CD14-positive monocyte (primary cell): ENCODE data around the gene CNTLN. TPM values are rescaled to one million over a fixed set of nuclear protein-coding genes. Genes with fewer than 3 reads are reported as not detected.

ENCODE experiments used
- DNase-seq, 3 donors: peaks; one replicate each; pipeline ENCODE4 v3.0.0-alpha.2; 2011 to 2022
- H2AFZ ChIP-seq: 2 replicates; pipeline ENCODE4 v1.6.0; 2012; ENCODE audit warnings: mild to moderate bottlenecking, low read depth, low read length, inconsistent platforms; ENCODE audit not compliant: insufficient read depth, poor library complexity, severe bottlenecking
- H3K27ac ChIP-seq, 2 donors: 1 replicate in 1 of 2; 2 replicates in 1 of 2; pipeline ENCODE4 v1.5.1; 2012 to 2013; ENCODE audit warnings: low read length in 2 of 2, control low read depth in 1 of 2, inconsistent platforms in 1 of 2, low read depth in 1 of 2, mild to moderate bottlenecking in 1 of 2
- H3K27me3 ChIP-seq, 2 donors: one replicate each; pipeline versions ENCODE4 v1.6.0 to v1.6.1; 2011 to 2013; ENCODE audit warnings: low read length in 2 of 2; ENCODE audit not compliant: control insufficient read depth in 2 of 2, insufficient read depth in 2 of 2
- H3K36me3 ChIP-seq, 2 donors: replicated peaks in 1 of 2; 1 replicate in 1 of 2; 2 replicates in 1 of 2; pipeline versions ENCODE4 v1.5.1 to v1.6.1; 2012 to 2013; ENCODE audit warnings: low read length in 2 of 2, control low read depth in 1 of 2, inconsistent platforms in 1 of 2, mild to moderate bottlenecking in 1 of 2; ENCODE audit not compliant: insufficient read depth in 2 of 2, control insufficient read depth in 1 of 2
- H3K4me1 ChIP-seq, 2 donors: 1 replicate in 1 of 2; 2 replicates in 1 of 2; pipeline versions ENCODE4 v1.5.1 to v1.6.1; 2012 to 2013; ENCODE audit warnings: low read length in 2 of 2, control low read depth in 1 of 2, inconsistent platforms in 1 of 2, mild to moderate bottlenecking in 1 of 2, moderate library complexity in 1 of 2; ENCODE audit not compliant: insufficient read depth in 2 of 2, control insufficient read depth in 1 of 2
- H3K4me2 ChIP-seq: replicated peaks from 2 replicates; pipeline ENCODE3; 2012; ENCODE audit warnings: low read length, moderate library complexity, mild to moderate bottlenecking; ENCODE audit not compliant: poor library complexity, severe bottlenecking; ENCODE audit errors: extremely low read depth
- H3K4me3 ChIP-seq, 3 experiments: fragments of 200-600 bp in 1 of 3; sonication (generic) in 1 of 3; replicated peaks in 1 of 3; 1 replicate in 2 of 3; 2 replicates in 1 of 3; pipeline ENCODE4 v1.5.1; 2011 to 2013; ENCODE audit warnings: low read length in 3 of 3, mild to moderate bottlenecking in 3 of 3, control low read depth in 2 of 3, low read depth in 2 of 3, inconsistent platforms in 1 of 3, moderate library complexity in 1 of 3
- H3K79me2 ChIP-seq: 2 replicates; pipeline ENCODE4 v1.6.0; 2012; ENCODE audit warnings: mild to moderate bottlenecking, control low read depth, inconsistent platforms, low read length, moderate library complexity; ENCODE audit not compliant: insufficient read depth
- H3K9ac ChIP-seq: 2 replicates; pipeline ENCODE4 v1.6.0; 2017; ENCODE audit warnings: low read length, mild to moderate bottlenecking; ENCODE audit not compliant: insufficient read depth, poor library complexity, severe bottlenecking
- H3K9me3 ChIP-seq, 2 donors: replicated peaks in 1 of 2; 1 replicate in 1 of 2; 2 replicates in 1 of 2; pipeline versions ENCODE4 v1.5.1 to v1.6.1; 2012 to 2013; ENCODE audit warnings: low read length in 2 of 2, control low read depth in 1 of 2; ENCODE audit not compliant: control insufficient read depth in 1 of 2, insufficient read depth in 1 of 2
- H4K20me1 ChIP-seq: 2 replicates; pipeline ENCODE4 v1.6.0; 2012; ENCODE audit warnings: mild to moderate bottlenecking, low read length, control low read depth, moderate library complexity; ENCODE audit not compliant: insufficient read depth
- H3K27ac Mint-ChIP-seq, 7 donors: one replicate each; pipeline ENCODE4 v1.8.0; 2020; ENCODE audit warnings: mild to moderate bottlenecking in 7 of 7, mixed read lengths in 7 of 7, moderate library complexity in 6 of 7, inconsistent platforms in 2 of 7
- H3K27me3 Mint-ChIP-seq, 3 donors: one replicate each; pipeline ENCODE4 v1.8.0; 2021 to 2022; ENCODE audit warnings: low read depth in 3 of 3, mild to moderate bottlenecking in 3 of 3, mixed read lengths in 3 of 3, moderate library complexity in 3 of 3, inconsistent platforms in 1 of 3
- H3K36me3 Mint-ChIP-seq, 2 donors: one replicate each; pipeline ENCODE4 v1.8.0; 2020; ENCODE audit warnings: mixed read lengths in 2 of 2, inconsistent platforms in 1 of 2, mild to moderate bottlenecking in 1 of 2
- H3K4me1 Mint-ChIP-seq: one replicate; pipeline ENCODE4 v1.8.0; 2020; ENCODE audit warnings: mild to moderate bottlenecking, mixed read lengths
- H3K4me3 Mint-ChIP-seq, 2 donors: one replicate each; pipeline ENCODE4 v1.8.0; 2020; ENCODE audit warnings: mild to moderate bottlenecking in 2 of 2, mixed read lengths in 2 of 2, moderate library complexity in 1 of 2
- H3K9me3 Mint-ChIP-seq, 7 donors: one replicate each; pipeline ENCODE4 v1.8.0; 2020 to 2022; ENCODE audit warnings: mixed read lengths in 7 of 7, mild to moderate bottlenecking in 6 of 7, moderate library complexity in 6 of 7, inconsistent platforms in 2 of 7
- WGBS: methylation state at CpG from one replicate; pipeline ENCODE4 v1.1.5; 2013; ENCODE audit warnings: missing lambda C conversion rate; ENCODE audit not compliant: insufficient coverage; 5-methylcytosine and 5-hydroxymethylcytosine counted together
- intact Hi-C, 2 donors: fragments of 100-400 bp; cut with micrococcal nuclease; formaldehyde crosslinking; loops; one replicate each; pipeline versions ENCODE4 v1.15.0 to v1.15.1; 2023
- polyA plus RNA-seq, 3 donors: library from polyadenylated mRNA; depleted of rRNA in 1 of 3; unstranded in 2 of 3; stranded (reverse) in 1 of 3; fragments of 300-500 nt in 2 of 3; fragments of >200 nt in 1 of 3; fragmentation: Illumina TruSeq in 2 of 3; gene quantifications; 1 replicate in 2 of 3; 2 replicates in 1 of 3; pipeline ENCODE4 v1.2.3, GENCODE V29; 2012 to 2021
- TF ChIP-seq, protein P1 (sequence below): fragments of 200-600 bp; IDR thresholded peaks from one replicate; pipeline ENCODE4 v1.8.0; 2022; ENCODE audit warnings: antibody characterized with exemption, mild to moderate bottlenecking

The CNTLN gene
- polyA plus RNA-seq, 3 donors, result 2.2 to 5.6 (median 4.0) TPM

DNA sequence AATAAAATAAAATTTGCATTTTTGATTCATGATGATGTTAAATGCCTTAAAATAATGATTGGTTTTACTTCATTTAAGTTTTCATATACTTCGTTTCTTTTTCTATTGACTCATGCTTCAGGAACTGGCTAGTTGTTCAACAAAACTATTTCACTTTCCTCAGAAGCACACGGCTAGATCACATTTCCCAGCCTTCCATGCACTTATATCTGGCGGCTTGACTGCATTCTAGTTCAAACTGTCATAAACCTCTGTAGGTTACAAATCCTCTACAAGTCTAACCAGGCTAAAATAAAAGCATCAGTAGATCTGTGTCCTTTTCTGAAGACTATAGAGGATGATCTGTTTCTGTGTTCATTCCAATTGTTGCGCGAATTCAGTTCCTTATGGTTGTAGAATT, 46.3 kb upstream of the CNTLN start:
- no peak overlapping the region for H3K4me3 Mint-ChIP-seq
- H3K27me3 Mint-ChIP-seq, result peaks cover 2 to 5% (median 4%) of the 10 kb centered on the region in 3 donors
- Histone ChIP-seq H2AFZ (no peak overlapping the region), H3K9me3 (no peaks in the 10 kb centered on the region), H3K9ac (no peak overlapping the region), H3K4me2 (no peak overlapping the region), H3K27ac (no peak overlapping the region), H3K27me3 (no peaks in the 10 kb centered on the region), H3K79me2 (no peaks in the 10 kb centered on the region), H4K20me1 (no peaks in the 10 kb centered on the region), H3K4me3 (no peak overlapping the region), H3K4me1 (no peaks in the 10 kb centered on the region), H3K36me3 (no peaks in the 10 kb centered on the region)
- no peaks in the 10 kb centered on the region for H3K4me1 Mint-ChIP-seq
- 98% methylated on average over 5 of the region's 5 CpGs for WGBS
- TF ChIP-seq, protein P1, sequence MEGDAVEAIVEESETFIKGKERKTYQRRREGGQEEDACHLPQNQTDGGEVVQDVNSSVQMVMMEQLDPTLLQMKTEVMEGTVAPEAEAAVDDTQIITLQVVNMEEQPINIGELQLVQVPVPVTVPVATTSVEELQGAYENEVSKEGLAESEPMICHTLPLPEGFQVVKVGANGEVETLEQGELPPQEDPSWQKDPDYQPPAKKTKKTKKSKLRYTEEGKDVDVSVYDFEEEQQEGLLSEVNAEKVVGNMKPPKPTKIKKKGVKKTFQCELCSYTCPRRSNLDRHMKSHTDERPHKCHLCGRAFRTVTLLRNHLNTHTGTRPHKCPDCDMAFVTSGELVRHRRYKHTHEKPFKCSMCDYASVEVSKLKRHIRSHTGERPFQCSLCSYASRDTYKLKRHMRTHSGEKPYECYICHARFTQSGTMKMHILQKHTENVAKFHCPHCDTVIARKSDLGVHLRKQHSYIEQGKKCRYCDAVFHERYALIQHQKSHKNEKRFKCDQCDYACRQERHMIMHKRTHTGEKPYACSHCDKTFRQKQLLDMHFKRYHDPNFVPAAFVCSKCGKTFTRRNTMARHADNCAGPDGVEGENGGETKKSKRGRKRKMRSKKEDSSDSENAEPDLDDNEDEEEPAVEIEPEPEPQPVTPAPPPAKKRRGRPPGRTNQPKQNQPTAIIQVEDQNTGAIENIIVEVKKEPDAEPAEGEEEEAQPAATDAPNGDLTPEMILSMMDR, result no peak
- intact Hi-C loops, result no loop called here
- no peak overlapping the region for H3K27ac Mint-ChIP-seq
- peaks cover 0 to 6% (median 0%) of the 10 kb centered on the region in 7 donors for H3K9me3 Mint-ChIP-seq
- DNase-seq, result no peak
- H3K36me3 Mint-ChIP-seq, result no peaks in the 10 kb centered on the region

DNA sequence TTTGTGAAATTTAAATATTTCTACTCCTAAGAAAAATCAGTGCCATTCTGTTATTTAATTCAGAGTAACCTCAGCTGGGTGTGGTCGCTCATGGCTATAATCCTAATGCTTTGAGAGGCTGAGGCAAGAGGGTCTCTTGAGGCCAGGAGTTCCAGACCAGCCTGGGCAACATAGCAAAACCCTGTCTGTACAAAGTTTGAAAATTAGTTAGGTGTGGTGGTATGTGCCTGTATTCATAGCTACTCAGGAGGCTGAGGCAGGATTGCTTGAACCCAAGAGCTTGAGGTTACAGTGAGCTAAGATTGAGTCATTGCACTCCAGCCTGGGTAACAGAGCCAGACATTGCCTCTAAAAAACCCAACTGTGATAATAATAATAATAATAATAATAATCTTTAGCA, 44.8 kb upstream of the CNTLN start:
- Histone ChIP-seq H2AFZ (no peak overlapping the region), H3K79me2 (no peaks in the 10 kb centered on the region), H3K9me3 (no peaks in the 10 kb centered on the region), H3K4me3 (no peak overlapping the region), H3K4me1 (no peaks in the 10 kb centered on the region), H3K9ac (no peak overlapping the region), H3K27me3 (no peaks in the 10 kb centered on the region), H4K20me1 (no peaks in the 10 kb centered on the region), H3K27ac (no peak overlapping the region), H3K36me3 (no peaks in the 10 kb centered on the region), H3K4me2 (no peak overlapping the region)
- Mint-ChIP-seq H3K4me3 (no peak overlapping the region), H3K4me1 (no peaks in the 10 kb centered on the region), H3K36me3 (no peaks in the 10 kb centered on the region), H3K27ac (no peak overlapping the region), H3K9me3 (peaks cover 0 to 6% (median 0%) of the 10 kb centered on the region in 7 donors), H3K27me3 (peaks cover 0 to 9% (median 3%) of the 10 kb centered on the region in 3 donors)
- TF ChIP-seq, protein P1, result no peak
- intact Hi-C loops, result no loop called here
- DNase-seq, result no peak
- 50% methylated on average over 1 of the region's 1 CpG for WGBS
